GM18519 (cell line): ENCODE results near the gene TFEB.

Source experiments
- ATAC-seq: cut with Tn5 transposase; IDR thresholded peaks from one replicate; pipeline ENCODE4 v1.9.1; 2021; ENCODE audit warnings: mild to moderate bottlenecking, moderate library complexity; ENCODE audit not compliant: unreplicated experiment, low FRiP score

TFEB gene

DNA sequence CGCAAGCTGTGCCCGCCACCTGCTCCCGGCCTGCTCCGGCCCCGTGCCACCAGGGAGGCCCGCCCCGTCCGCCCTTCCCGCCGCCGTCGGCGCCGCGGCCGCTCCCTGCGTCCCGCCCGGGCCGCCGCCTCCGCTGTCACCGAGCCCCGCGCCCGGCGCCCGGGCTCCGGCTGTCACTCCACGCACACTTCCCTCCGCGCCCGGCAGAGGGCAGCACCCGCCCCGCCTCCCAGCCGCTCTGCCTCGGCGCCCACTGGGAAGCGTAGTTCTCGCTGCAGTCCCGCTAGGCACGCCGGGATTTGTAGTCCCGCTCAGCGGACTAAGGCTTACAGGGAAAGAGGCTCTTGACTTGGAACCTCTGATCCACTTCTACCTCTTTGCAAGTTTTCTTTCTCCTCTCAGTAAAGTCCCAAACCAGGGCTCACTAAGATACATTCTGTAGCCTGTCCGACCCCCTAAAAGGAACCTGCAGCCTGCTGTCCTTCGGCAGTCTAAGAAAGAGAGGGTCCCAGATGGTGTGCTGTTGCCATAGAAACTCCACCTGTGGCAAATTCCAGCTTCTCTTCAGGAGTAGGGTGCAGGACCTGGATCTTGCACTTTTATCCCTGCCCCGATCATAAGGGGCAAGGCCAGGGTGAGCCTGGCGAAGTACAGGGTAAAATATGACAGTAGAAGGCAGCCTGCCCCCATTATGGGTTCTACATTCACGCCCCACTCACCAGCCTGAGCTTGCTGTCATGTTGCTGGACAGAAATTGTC is at the start of gene TFEB:
Gene TFEB (minus strand): TSS at position 182 of the 759 bp plus-strand sequence. CDS start 44,395 bp downstream, outside the sequence.
- ATAC-seq, result peak; percentile 39

DNA sequence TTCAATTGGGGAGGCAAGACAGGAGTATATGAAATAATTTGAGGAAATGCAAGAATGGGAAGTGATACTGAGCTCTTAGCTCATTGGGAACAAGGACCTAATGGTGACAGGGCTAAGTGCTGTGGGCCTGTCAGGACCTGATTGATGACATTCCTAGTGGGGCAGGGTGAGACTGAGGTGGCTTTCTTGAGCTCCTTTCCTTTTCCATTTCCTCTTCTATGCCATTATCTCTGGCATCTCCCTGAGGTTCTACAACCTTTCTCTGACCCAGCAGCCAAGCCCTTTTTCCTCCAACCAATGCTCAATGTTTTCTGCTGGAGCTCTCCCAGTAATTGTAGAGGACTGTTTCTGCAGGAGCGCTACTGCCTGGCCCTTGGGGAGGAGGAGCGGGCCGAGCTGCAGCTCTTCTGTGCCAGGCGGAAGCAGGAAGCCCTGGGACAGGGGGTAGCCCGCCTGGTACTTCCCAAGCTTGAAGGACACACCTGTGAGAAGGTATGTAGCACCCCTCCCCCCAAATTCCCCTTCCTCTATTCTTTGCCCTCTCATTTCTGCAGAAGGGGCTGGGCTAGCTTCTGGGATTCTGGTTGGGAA is 49.3 kb upstream of the TFEB start:
- no peak for ATAC-seq

DNA sequence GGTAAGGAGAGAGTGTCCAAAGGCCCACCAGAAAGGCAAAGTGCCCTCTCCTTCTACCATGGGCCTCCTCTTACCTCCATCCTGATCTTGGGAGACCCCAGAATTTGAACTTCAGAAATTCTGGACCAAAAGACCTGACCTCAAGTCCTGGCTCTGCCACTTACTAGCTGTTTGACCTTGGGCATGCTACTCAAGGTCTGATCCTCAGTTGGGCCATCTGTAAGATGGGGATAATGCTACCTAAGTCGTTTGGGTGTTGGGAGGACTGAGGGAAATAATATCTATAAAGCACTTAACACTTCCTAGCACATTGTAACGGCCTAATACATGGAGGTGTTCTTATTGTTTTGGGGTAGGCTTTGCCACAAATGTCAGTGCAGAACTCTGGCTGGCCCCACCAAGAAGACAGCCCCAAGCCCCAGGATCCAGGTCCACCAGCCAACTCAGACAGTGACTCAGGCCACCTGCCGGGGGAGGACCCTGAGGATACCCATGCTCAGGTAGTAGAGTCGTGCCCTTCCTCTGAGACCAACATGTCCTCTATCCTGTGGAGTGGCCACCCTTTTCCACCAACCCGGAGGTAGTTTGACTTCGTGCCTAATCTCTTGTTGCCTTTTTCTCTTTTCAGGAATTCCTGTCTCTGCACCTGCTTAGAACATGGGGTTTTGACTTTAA is 47.8 kb upstream of the TFEB start:
- no peak for ATAC-seq

DNA sequence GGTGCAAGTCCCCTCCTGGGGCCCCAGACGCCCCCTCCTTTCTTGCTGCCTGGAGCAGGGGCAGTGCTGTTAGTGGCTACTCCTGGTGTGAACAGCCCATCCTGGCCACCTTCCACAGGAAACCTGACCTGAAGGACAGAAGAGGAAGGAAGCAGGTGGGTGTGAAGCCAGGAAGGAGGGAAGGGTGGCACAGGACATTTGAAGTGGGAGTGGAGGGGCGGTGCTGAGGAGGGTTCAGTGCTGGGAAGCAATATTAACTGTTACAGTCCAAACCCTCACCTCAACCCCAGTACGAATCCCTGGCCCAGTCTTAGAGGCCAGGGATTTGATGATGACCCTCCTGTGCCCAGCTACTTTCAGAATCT is 45.9 kb upstream of the TFEB start:
- no peak for ATAC-seq

DNA sequence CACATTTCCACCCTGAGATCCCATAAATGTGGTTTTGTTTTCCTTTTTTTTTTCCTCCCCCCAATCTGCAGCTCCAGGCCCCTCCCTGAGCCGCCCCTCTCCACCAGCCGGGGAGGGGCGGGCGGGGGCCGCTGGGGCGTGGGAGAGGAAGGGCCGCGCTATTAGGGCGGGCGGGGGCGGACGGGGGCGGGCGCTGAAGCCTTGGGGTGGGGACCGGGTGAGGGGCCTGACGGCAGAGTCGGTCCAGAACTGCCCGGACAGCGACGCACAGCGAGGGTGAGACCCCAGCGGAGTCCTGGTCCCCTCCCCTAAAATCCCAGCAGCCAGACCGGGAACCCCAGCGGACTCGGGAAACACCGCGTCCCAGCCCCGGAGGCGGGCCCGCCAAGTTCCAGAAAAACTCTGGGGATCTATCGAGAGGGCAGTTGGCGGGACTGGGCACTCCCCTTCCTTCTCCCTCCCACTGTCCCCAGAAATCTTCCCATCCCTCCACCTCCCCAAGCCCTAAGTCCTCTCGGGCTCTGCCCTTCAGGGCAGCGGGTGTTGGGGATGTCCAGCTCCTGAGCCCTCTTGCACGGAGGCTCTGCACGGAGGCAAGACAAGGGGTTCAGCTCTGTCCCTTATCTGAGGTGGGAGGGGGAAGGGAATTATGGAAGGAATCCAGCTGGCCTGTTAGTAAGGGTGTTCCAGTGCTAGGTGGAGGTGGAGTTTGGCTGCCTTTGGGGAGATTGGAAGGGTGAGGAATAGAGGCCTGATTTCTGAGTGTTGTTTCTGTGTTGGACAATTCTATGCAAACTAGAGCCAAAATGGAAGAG is 45.4 kb upstream of the TFEB start, which contains the start of gene PRICKLE4:
Gene PRICKLE4 (plus strand): TSS at position 232 of the 815 bp plus-strand sequence. CDS start 2,692 bp downstream, outside the sequence.
- ATAC-seq, result no peak

DNA sequence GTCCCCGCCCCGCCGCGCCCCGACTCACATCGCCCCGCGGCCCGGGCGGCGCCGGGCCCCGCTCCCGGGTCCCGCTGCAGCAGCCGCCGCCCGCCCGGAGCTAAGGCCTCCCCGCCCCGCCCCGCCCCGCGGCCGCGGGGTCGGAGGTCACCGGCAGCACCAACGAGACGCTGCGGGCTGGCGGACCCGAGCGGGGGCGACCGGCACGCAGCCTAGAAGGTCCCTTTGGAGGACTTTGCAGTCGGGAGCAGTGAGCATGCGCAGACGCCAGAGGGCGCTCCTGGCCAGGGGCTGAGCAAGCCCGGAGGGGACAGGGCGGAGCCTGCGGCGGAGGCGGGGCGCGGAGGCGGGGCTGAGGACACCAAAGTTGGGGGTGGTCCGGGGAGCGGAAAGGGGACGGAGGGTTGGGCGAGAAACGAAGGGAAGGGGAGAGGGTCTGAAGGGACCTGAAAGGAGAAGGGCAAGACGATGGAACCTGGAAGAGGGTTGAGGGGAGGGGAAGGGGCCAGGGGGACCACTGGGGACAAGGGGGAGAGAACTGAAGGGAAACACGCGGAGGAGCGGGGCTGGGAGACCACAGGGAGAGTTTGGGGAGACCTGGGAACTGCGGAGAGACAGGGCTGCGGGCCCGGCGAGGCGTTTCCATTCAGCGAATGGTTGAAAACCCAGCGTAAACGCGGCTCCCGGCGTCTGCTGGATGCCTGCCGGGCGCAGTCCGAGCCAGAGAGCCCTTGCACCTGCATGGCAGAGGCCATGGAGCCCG is 44.6 kb upstream of the TFEB start, which contains the start of gene FRS3:
Gene FRS3 (minus strand): TSS at position 113 of the 763 bp plus-strand sequence. CDS start 2,913 bp downstream, outside the sequence.
- peak; percentile 89 for ATAC-seq

DNA sequence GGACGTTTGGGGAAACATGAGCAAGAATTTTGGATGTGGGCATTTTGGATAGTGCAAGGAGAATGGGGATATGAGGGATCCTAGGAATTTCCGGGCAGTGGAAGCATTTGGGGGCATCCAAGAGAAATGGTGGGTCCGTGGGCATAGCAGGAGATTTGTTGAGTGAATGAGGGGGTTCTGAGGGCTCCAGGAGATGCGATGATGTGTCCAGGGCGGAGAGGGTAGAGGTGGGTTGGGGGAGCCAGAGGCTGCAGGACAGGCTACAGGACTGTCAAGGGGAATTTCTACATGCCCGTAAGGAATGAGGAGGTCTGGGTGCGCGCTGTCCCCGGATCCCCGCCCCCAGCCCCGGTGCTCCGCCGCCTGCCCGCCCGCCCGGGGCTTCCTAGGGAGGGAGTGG is 43.9 kb upstream of the TFEB start:
- peak; percentile 7 for ATAC-seq

DNA sequence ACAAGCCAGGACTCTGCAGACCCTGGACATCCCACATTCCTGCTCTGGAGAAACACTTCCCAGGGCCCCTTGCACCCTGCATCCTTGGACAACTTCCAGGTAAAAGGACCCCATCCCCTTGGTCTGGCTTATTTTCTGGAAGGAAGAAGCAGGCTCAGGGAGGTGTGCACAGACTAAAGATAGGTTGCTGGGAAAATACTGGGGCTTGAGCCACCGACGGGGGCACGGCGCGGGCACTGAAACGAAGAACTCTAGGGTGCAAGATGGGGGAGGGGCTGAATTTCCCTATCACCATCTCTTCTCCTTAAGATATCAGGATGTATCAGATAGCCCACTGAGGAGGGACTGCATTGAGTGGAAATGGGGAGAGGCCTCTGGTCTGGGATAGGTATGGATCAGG is 43.5 kb upstream of the TFEB start:
- no peak for ATAC-seq

DNA sequence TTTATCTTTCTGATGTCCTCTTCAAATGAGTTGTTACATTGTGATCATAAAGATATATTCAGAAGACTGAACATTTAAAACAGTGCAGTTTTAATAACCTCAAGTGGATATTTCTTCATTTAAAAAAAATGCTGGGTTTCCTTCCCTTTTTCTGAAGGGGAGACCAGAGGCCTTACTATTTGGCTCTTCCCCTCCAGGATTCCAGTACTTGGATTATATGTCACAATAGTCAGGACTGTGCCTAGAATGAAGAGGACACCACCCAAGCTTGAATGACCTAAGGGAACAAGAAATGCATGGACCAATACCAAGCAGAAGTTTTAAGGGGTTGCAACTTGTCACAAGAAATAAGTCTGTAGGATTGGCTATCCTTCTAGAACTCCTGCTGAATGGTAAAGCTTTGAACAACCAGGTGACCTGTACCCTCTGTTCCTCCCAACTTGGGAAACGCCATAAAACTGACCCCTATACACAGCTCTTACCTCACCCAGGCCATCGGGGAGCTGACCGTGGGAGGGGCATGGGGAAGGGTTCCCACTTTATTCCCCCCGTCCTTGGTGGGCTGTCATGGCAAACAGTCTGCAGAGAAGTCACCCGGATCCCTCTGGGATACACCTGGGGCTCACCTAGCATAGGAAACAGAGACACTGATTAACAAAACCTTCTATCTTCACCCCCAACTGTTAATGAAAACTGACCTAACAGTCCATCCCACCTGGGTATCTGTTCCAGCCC is 42.3 kb upstream of the TFEB start:
- no peak for ATAC-seq

DNA sequence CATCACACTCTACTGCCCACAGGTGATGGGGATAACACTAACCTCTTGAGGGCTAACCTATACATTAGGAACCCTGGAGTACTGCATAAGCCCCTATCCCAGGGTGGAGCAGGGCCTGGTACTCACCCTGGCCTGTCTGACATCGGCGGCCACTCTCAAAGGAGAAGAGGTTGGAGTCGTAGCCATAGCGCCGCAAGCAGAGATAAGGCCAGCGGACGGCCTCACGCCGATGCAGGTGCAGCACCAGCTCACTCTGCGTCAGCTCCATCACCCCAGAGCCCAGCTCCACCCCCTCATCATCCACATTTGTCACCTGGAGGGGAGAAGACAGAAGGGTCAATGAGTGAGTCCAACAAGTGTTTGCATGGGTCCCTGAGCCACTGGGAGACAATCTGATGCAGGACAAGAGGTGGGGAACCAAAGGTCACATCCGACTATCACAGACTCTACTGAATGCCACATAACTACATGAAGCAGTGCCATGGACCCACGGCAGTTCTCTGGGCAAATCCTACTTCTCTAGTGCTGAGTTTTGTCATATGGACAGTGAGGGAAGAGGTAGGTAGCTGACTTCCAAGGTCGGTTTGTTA is 40.0 kb upstream of the TFEB start:
- ATAC-seq, result no peak

DNA sequence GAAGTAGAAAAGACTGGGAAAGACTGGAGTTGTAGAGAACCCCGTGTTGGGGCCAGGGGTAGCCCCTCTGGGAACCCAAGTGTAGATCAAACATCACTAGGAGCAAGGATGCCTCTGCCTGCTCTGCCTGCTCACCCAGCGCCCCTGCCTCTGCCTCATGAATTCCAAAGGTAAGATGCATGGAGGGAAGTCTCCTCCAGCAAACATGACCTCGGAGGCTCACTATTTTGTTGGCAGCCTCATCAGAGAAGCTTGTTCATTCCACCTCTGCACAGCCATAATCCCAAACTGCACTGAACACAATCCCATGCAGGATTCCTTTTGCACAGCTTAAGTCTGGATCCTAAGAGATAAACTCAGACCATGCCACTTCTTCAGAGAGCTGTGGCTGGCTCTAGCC is 39.4 kb upstream of the TFEB start:
- ATAC-seq, result no peak

DNA sequence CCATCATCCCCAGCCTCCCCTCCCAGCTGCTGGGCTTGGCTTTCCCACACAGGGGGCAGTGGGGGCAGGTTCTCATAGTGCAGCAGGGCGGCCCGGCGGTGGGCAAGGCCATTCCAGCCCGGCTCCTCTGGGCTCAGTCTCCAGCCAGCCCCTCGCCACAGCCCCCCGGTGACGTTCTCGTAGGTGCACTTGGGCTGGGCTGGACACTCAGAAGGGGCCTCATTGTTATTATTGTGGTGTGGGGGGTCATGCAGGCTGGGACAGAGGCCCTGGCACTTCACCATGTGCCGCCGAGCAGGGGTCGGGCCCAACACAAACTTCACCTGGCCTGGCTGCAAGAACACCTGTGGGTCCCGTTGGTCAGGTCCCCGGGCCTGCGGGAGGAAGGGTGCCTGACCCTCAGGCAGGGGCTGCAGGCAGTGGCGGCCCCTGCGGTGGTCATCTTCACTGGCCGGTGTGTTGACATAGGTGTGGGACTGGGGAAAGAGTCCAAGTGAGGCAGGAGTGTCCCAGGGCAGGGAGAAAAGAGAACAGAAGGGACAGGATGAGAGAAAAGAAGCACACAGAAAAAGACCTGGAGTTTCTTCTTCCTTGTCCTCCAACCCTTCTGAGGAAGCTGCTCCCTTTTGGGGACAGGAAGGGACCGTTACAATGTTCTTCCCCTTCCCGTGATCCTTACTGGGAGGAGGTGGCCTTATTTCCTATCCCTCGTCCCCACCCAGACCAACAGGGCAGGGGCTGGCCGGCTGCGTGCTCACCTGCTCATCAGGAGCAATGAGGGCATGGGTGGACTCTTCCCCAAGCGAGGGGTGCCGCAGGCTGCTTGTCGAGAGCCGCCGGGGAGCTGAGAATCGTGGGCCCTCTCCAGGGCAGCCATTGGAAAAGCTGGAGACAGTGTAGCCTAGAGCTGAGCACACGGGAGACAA is 35.9 kb upstream of the TFEB start:
- no peak for ATAC-seq

DNA sequence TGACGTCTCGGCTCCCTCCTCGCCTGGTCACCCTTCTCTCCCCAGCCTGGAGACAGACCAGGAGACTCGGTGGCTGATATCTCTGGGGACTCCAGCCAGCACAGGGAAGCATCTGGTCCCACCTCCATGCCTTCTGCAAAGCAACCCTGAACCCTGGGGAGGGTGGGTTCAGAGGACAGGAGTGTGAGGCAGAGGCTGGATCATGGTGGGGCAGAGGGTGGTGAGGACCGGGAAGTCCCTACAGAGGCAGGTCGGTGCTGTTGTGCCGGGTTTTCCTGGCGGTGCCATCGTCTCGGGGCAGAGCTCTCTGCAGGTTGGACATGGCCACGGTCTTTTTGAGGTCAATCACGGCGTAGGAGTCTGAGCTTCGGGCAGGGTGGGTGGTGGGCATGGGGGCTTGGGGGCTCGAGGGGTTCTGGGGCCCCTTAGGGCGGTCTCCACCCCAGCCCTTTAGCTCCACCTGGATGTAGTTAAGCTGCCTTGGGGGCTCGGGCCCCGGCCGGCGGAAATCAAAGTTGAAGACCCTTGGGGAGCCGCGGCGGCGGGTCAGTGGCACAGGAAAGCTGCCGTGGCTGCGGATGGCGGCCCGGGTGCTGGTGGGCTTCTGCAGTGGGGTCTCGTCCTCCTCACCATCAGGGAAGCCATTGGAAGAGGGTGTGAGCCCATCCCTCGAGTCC is 35.1 kb upstream of the TFEB start:
- no peak for ATAC-seq

DNA sequence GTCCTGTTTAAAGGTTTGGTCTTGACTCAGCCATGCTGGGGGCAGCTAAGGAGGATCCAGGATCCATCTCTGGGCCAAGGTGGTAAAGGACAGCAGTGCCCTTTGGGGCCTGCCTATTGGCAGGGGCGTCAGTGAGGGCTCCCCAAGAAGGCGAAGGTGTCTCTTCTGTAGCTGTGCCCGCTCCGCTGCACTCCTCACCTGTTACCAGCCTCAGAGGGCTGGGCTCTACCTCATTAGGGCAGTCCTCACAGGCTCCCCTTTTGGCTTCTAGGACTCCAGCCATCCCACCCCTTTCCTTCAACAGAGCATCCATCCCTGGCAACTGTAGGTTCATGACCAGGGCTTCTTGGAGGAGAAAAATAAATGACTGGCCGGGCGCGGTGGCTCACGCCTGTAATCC is 34.0 kb upstream of the TFEB start:
- ATAC-seq, result no peak

DNA sequence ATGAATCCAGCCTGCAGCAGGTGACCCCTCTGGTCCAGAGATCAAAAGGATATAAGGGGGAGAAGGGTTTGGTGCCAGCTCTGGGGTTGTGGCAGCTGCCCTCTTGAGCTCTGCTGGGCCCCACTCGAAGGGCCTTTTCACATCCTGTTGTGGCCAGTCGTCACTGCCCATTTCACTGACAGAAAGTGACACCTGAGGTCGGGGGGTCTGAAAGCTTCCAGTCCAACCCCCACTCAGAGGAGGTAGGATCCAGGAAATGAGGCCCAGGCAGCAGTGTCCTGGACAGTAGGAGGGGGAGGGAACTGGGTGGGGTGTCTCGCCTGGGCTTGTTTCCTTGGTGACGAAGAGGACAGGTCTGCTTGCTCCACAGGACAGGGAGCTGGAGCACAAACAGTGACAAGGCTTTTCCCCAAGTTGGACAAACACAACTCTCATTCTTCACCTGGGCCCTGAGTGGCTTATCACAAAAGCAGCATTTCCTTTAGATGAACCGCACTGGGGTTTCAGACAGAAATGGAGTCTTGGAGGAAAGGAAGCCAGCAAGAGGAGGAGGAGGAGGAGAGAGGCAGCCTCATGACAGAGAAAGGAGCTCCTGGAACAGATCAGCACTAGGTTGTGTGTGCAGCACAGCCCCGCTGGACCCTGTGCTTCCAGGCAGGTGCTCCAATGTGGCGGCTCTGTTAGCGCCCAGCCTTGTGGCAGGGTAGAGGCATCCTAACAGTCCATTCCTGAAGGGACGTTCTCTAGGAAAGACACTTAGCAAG is 33.3 kb upstream of the TFEB start:
- no peak for ATAC-seq

DNA sequence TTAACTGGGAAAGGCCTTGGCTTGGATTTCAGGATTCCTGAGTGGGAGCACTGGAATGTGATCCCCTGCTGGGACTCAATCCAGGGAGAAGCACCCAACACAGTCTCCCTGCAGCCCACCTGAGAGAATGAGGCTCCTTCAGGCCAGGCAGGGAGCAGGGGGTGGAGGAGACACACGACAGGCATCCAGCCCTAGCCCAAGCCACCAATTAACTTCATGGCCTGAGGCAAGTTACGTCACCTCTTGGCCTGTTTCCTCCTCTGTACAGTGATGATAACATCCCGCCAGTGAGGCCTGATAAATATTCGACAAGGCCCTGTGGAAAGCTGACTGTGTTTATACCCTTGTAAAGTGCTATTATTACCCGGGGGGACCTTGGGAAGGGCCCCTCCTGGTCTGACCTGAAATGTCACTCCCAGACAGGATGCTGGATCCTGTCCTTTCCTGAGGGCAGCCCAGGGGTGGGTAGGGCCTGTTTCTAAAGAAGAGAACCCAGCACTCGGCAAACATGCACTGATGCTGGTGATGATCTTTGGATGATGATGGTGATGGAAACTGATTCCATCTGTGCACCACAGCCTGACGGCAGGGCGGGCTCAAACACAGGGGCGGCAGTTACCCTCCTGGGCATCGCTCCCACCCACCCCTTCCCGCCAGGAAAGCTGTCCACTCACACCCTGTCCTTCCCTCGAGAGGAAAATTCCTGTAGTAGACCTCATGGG is 31.9 kb upstream of the TFEB start:
- no peak for ATAC-seq
